Hepatocyte (in vitro differentiated cells): ENCODE results near the gene SH3RF3.

Source experiments
- CTCF ChIP-seq: fragments of 200-600 bp; sonication (generic); IDR thresholded peaks from 2 replicates; pipeline ENCODE4 v1.5.1; 2016; ENCODE audit warnings: antibody characterized with exemption, mild to moderate bottlenecking; ENCODE audit not compliant: poor library complexity
- EZH2phosphoT487 ChIP-seq: fragments of 200-600 bp; sonication (generic); IDR thresholded peaks from one replicate; pipeline ENCODE4 v1.6.1; 2018; ENCODE audit warnings: antibody characterized with exemption, mild to moderate bottlenecking, low read depth, moderate library complexity; ENCODE audit not compliant: unreplicated experiment, severe bottlenecking

- TF ChIP-seq CTCF (no peak), EZH2phosphoT487 (no peak)
These were observed 24.2 kb downstream of the SH3RF3 start for GRCh38 chr2:109153005-109153784.
